HepG2 (cell line): ENCODE measurements around the gene ZFAND3. TPM values are rescaled to one million over a fixed set of nuclear protein-coding genes. Genes with fewer than 3 reads are reported as not detected.

Source experiments
- ATAC-seq: fragments of 200-7000 bp; cut with Tn5 transposase; 3 replicates; pipeline ENCODE4 v1.9.1; 2020; ENCODE audit warnings: mild to moderate bottlenecking, moderate library complexity
- BruUV-seq: library from RNA; stranded (reverse); fragments of 400-500 nt; replicated peaks from 2 replicates; lab custom pipeline; 2021; lab: Mats Ljungman, UMichigan
- CTCF ChIA-PET: fragments of 300-600 bp; formaldehyde crosslinking; extraction: SDS; loops from one replicate; lab custom pipeline; 2021; ENCODE audit warnings: low total read pairs, inconsistent platforms, low intra/inter-chr PET ratio; lab: Yijun Ruan, JAX
- POLR2A ChIA-PET: fragments of 350-600 bp; sonication (Branson Sonifier 250); formaldehyde crosslinking; loops from one replicate; lab custom pipeline; 2020; ENCODE audit warnings: antibody characterized with exemption, inconsistent platforms; lab: Yijun Ruan, JAX
- DNase-seq: peaks from one replicate; pipeline ENCODE4 v3.0.0-alpha.2; 2015; ENCODE audit warnings: low spot score
- FAIRE-seq: peaks from 3 replicates; lab custom pipeline; 2011; peaks lifted over from hg19 to GRCh38; lab: Jason Lieb, UNC
- H2AFZ ChIP-seq: one replicate; pipeline ENCODE4 v1.6.1; 2011; ENCODE audit warnings: low read length, inconsistent platforms
- H3K27ac ChIP-seq: fragments of 300-600 bp; 3 replicates; pipeline ENCODE4 v1.8.0; 2011; ENCODE audit warnings: mixed run types, mild to moderate bottlenecking, mixed read lengths, low read length, inconsistent platforms; ENCODE audit not compliant: insufficient read depth; ENCODE audit errors: extremely low read length
- H3K27me3 ChIP-seq, 2 experiments: fragments of 200-600 bp in 1 of 2; 2 replicates in 1 of 2; 3 replicates in 1 of 2; pipeline versions ENCODE4 v1.6.0 to v1.8.0; 2011; ENCODE audit warnings: low read length in 2 of 2, mild to moderate bottlenecking in 2 of 2, moderate library complexity in 2 of 2, inconsistent platforms in 1 of 2; ENCODE audit not compliant: insufficient read depth in 2 of 2, control insufficient read depth in 1 of 2
- H3K36me3 ChIP-seq, 2 experiments: fragments of 200-600 bp in 1 of 2; replicated peaks in 1 of 2; 2 replicates in 1 of 2; 3 replicates in 1 of 2; pipeline versions ENCODE4 v1.5.1 to v1.8.0; 2011; ENCODE audit warnings: low read length in 2 of 2, inconsistent platforms in 1 of 2; ENCODE audit not compliant: insufficient read depth in 2 of 2, control insufficient read depth in 1 of 2
- H3K4me1 ChIP-seq: 2 replicates; pipeline ENCODE4 v1.5.1; 2012; ENCODE audit warnings: low read length, inconsistent platforms; ENCODE audit not compliant: insufficient read depth
- H3K4me2 ChIP-seq: 2 replicates; pipeline ENCODE4 v1.6.0; 2011; ENCODE audit warnings: low read depth, low read length, inconsistent platforms
- H3K4me3 ChIP-seq, 3 experiments: fragments of 200-600 bp in 1 of 3; sonication (generic), shearing (Covaris generic) in 1 of 3; replicated peaks in 1 of 3; 2 replicates each; pipeline ENCODE4 v1.5.1; 2011 to 2016; ENCODE audit warnings: low read length in 3 of 3, inconsistent platforms in 2 of 3, low read depth in 2 of 3, mild to moderate bottlenecking in 2 of 3, control low read depth in 1 of 3, mixed read lengths in 1 of 3; ENCODE audit not compliant: insufficient read depth in 1 of 3
- H3K79me2 ChIP-seq: one replicate; pipeline ENCODE4 v1.6.1; 2011; ENCODE audit warnings: low read length, inconsistent platforms; ENCODE audit not compliant: insufficient read depth
- H3K9ac ChIP-seq: 2 replicates; pipeline ENCODE4 v1.6.0; 2011; ENCODE audit warnings: mild to moderate bottlenecking, low read depth, low read length, inconsistent platforms; ENCODE audit not compliant: insufficient read depth
- H3K9me3 ChIP-seq: 2 replicates; pipeline ENCODE4 v1.5.1; 2012; ENCODE audit warnings: mild to moderate bottlenecking, low read length
- H4K20me1 ChIP-seq: 2 replicates; pipeline ENCODE4 v1.6.0; 2011; ENCODE audit warnings: inconsistent platforms, mild to moderate bottlenecking, low read length, moderate library complexity; ENCODE audit not compliant: insufficient read depth
- ATM ChIP-seq: fragments of 450-650 bp; IDR thresholded peaks from 2 replicates; pipeline ENCODE4 v1.7.1; 2017; ENCODE audit warnings: mild to moderate bottlenecking, borderline replicate concordance
- CREB3 ChIP-seq: sonication (generic); formaldehyde crosslinking; IDR thresholded peaks from 2 replicates; pipeline ENCODE4 v1.5.0; 2020; ENCODE audit warnings: missing genetic modification reagents
- HNRNPL ChIP-seq: fragments of 200-400 bp; formaldehyde crosslinking; IDR thresholded peaks from 2 replicates; pipeline ENCODE4 v1.6.1; 2017; ENCODE audit warnings: mild to moderate bottlenecking, low read depth, low read length
- PAXIP1 ChIP-seq: sonication (generic); formaldehyde crosslinking; conservative IDR thresholded peaks from 2 replicates; pipeline ENCODE4 v1.4.0; 2020; ENCODE audit warnings: mild to moderate bottlenecking, missing genetic modification reagents, moderate library complexity
- PBX3 ChIP-seq: sonication (generic); formaldehyde crosslinking; IDR thresholded peaks from 2 replicates; pipeline ENCODE4 v1.8.1; 2023; ENCODE audit warnings: missing genetic modification reagents, inconsistent platforms, borderline replicate concordance
- SALL2 ChIP-seq: sonication (generic); formaldehyde crosslinking; IDR thresholded peaks from 2 replicates; pipeline ENCODE4 v1.8.1; 2023; ENCODE audit warnings: mild to moderate bottlenecking, missing genetic modification reagents, inconsistent platforms
- SNAPC5 ChIP-seq: sonication (generic); formaldehyde crosslinking; IDR thresholded peaks from 2 replicates; pipeline ENCODE4 v1.8.1; 2023; ENCODE audit warnings: mild to moderate bottlenecking, missing genetic modification reagents, borderline replicate concordance
- TBL1XR1 ChIP-seq: fragments of 150-350 bp; IDR thresholded peaks from 2 replicates; pipeline ENCODE4 v1.6.1; 2014; ENCODE audit warnings: borderline replicate concordance, low read length; ENCODE audit not compliant: partially characterized antibody
- ZBTB8A ChIP-seq: sonication (generic); formaldehyde crosslinking; IDR thresholded peaks from 2 replicates; pipeline ENCODE4 v1.4.0; 2020; ENCODE audit warnings: mild to moderate bottlenecking, low read depth, missing genetic modification reagents, borderline replicate concordance
- ZNF101 ChIP-seq: sonication (generic); formaldehyde crosslinking; IDR thresholded peaks from 2 replicates; pipeline ENCODE4 v1.4.0; 2020; ENCODE audit warnings: mild to moderate bottlenecking, low read depth, missing genetic modification reagents, borderline replicate concordance
- ZNF207 ChIP-seq: fragments of 450-650 bp; IDR thresholded peaks from 2 replicates; pipeline ENCODE4 v1.6.1; 2016; ENCODE audit warnings: antibody characterized with exemption, borderline replicate concordance
- ZNF354B ChIP-seq: sonication (generic); formaldehyde crosslinking; IDR thresholded peaks from 2 replicates; pipeline ENCODE4 v1.8.0; 2022; ENCODE audit warnings: mild to moderate bottlenecking, missing genetic modification reagents
- ZNF512 ChIP-seq: sonication (generic); formaldehyde crosslinking; IDR thresholded peaks from 2 replicates; pipeline ENCODE4 v1.4.0; 2020; ENCODE audit warnings: mild to moderate bottlenecking, missing genetic modification reagents
- ZNF580 ChIP-seq: IDR thresholded peaks from 2 replicates; pipeline ENCODE4 v1.6.1; 2016; ENCODE audit warnings: low read depth, borderline replicate concordance
- ZNF841 ChIP-seq: sonication (generic); formaldehyde crosslinking; IDR thresholded peaks from 2 replicates; pipeline ENCODE4 v1.8.1; 2023; ENCODE audit warnings: missing genetic modification reagents, borderline replicate concordance
- WGBS: methylation state at CpG from one replicate; pipeline ENCODE4 v1.1.6; 2017; ENCODE audit warnings: low lambda C conversion rate; 5-methylcytosine and 5-hydroxymethylcytosine counted together
- in situ Hi-C: cut with HindIII; loops from 2 replicates; pipeline ENCODE4 v1.10.0; 2017; ENCODE audit warnings: low pct_unique_long_range_greater_than_20kb; ENCODE audit not compliant: extremely low pct_ligation_motif_present
- intact Hi-C: fragments of 100-400 bp; cut with micrococcal nuclease; formaldehyde crosslinking; loops from one replicate; pipeline ENCODE4 v1.10.0; 2022; ENCODE audit not compliant: unreplicated experiment
- polyA plus RNA-seq, 8 experiments: library from polyadenylated mRNA; depleted of rRNA in 3 of 8; stranded (reverse) in 7 of 8; unstranded in 1 of 8; fragments of >200 nt; fragmentation: Illumina TruSeq in 4 of 8; extraction: Trizol in 4 of 8; gene quantifications; 2 replicates each; pipeline versions ENCODE4 v1.2.1 to v1.2.3, GENCODE V29; 2011 to 2016; ENCODE audit warnings: low read depth in 4 of 8, missing spikeins in 1 of 8, mixed read lengths in 1 of 8; ENCODE audit not compliant: insufficient read depth in 1 of 8
- total RNA-seq, 5 experiments: library from RNA; depleted of rRNA; stranded (reverse); fragments of >200 nt; fragmentation: Illumina TruSeq; extraction: Trizol; gene quantifications; 2 replicates each; pipeline ENCODE4 v1.2.3, GENCODE V29; 2016; ENCODE audit warnings: low read depth in 1 of 5

The ZFAND3 gene
- total and polyA plus RNA-seq, 2 of the 13 experiments (the other 11 are each of a cell fraction or from before 2014, with no cell fraction given): 16.4 to 17.1 TPM

GRCh38 chr6:38117281-38117680 lies 297.8 kb downstream of the ZFAND3 start (continued):
- TF ChIP-seq ZNF512 (CRISPR knock-in tag): no peak
- no peak for TF ChIP-seq ZNF207
- TF ChIP-seq ZNF580 (CRISPR knock-in tag): no peak
- no peak for TF ChIP-seq ATM

GRCh38 chr6:38118791-38119365 lies 299.4 kb downstream of the ZFAND3 start:
- no TSS peak for BruUV-seq
- Histone ChIP-seq H3K9me3 (no peaks in the 10 kb centered on the region), H4K20me1 (no peaks in the 10 kb centered on the region), H3K4me2 (no peak overlapping the region), H3K4me3 (no peak overlapping the region), H2AFZ (no peak overlapping the region), H3K36me3 (peaks cover 11 to 40% of the 10 kb centered on the region in 2 experiments), H3K27me3 (no peaks in the 10 kb centered on the region), H3K9ac (no peak overlapping the region), H3K27ac (no peak overlapping the region), H3K79me2 (no peaks in the 10 kb centered on the region), H3K4me1 (no peaks in the 10 kb centered on the region)
- 96% methylated on average over 2 of the region's 2 CpGs for WGBS
- ChIA-PET CTCF (no interaction called here), POLR2A (interaction anchor here (0.7 kb wide), 1 partner anchor 315 kb away, joined by 3 read pairs; no protein-coding TSS in a partner anchor)
- no peak for DNase-seq
- intact Hi-C loops (no loop called here), in situ Hi-C loops (no loop called here)
- FAIRE-seq: no peak
- ATAC-seq: no peak
- TF ChIP-seq SNAPC5 (CRISPR knock-in tag) (no peak), ZNF354B (CRISPR knock-in tag) (no peak), TBL1XR1 (no peak), ZBTB8A (CRISPR knock-in tag) (no peak), ZNF841 (CRISPR knock-in tag) (no peak), HNRNPL (no peak), PAXIP1 (CRISPR knock-in tag) (no peak), PBX3 (CRISPR knock-in tag) (no peak), SALL2 (CRISPR knock-in tag) (no peak), CREB3 (CRISPR knock-in tag) (no peak), ZNF101 (CRISPR knock-in tag) (no peak)
